Neural crest cell (in vitro differentiated cells): ENCODE data around the gene PPIB. TPM values are rescaled to one million over a fixed set of nuclear protein-coding genes. Genes with fewer than 3 reads are reported as not detected.
A peak's percentile ranks its signal among the peaks of the same experiment; 100 is the strongest.

ENCODE experiments used
- DNase-seq: peaks from one replicate; pipeline ENCODE4 v3.0.0; 2021; ENCODE audit warnings: low read depth, mixed read lengths, low spot score
- H3K27ac Mint-ChIP-seq: one replicate; pipeline ENCODE4 v1.8.0; 2021; ENCODE audit warnings: mild to moderate bottlenecking, mixed read lengths; ENCODE audit not compliant: unreplicated experiment
- H3K27me3 Mint-ChIP-seq: 2 replicates; pipeline ENCODE4 v1.8.0; 2021; ENCODE audit warnings: low read depth, mild to moderate bottlenecking, mixed read lengths
- H3K36me3 Mint-ChIP-seq: 2 replicates; pipeline ENCODE4 v1.8.0; 2021; ENCODE audit warnings: low read depth, mild to moderate bottlenecking, mixed read lengths
- H3K4me1 Mint-ChIP-seq: 2 replicates; pipeline ENCODE4 v1.8.0; 2021; ENCODE audit warnings: mixed read lengths
- H3K4me3 Mint-ChIP-seq: one replicate; pipeline ENCODE4 v1.8.0; 2021; ENCODE audit warnings: mild to moderate bottlenecking, mixed read lengths
- H3K9me3 Mint-ChIP-seq: 2 replicates; pipeline ENCODE4 v1.8.0; 2021; ENCODE audit warnings: mixed read lengths
- long read RNA-seq: library from polyadenylated mRNA; unstranded; transcript quantifications from one replicate; pipeline ENCODE4 v2.0.0, GENCODE V29; 2020
- total RNA-seq: library from RNA; stranded (reverse); gene quantifications from 2 replicates; pipeline ENCODE4 v1.2.1, GENCODE V29; 2021
- TF ChIP-seq, protein P1 (sequence below): fragments of 200-600 bp; sonication (generic); conservative IDR thresholded peaks from 2 replicates; pipeline ENCODE4 v1.5.0; 2021; ENCODE audit warnings: antibody characterized with exemption, mild to moderate bottlenecking

PPIB gene
- total RNA-seq = 398 and 406 TPM in 2 replicates
- long read RNA-seq, transcript PPIB-201 (5 exons, 1,081 nt) = major isoform, 267 of 271 reads
- long read RNA-seq, partial matches to known transcripts = 1 of 271 reads
- long read RNA-seq, other reads (novel, unspliced or antisense) = 3 of 271 reads

DNA sequence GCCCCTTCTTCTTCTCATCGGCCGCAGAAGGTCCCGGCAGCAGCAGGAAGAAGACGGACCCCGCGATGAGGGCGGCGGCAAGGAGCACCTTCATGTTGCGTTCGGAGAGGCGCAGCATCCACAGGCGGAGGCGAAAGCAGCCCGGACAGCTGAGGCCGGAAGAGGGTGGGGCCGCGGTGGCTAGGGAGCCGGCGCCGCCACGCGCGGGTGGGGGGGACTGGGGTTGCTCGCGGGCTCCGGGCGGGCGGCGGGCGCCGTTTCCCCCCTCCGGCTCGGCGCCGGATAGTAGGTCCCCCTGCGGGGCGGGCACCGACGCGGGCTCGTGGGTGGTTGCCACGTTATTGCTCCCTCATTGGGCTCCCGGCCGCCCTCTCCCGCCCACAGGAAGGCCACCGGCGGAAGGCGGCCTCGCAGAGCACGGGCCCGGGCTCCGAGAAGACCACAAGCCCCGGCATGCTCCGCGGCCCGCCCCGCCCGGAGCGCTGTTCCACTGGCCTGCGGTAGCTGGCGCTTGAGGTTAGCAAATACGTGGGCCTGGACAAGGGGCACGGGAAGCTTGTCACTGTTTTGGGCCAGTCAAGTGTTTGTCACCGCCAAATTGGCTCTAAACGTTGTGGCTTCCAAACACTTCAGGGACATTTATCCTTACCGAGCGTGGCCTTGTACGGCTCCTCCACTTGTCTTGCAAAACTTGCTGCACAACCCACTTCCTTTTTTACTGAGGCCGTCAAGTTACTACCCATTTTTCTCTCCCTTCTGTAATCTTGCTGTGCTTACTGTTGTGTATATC is at the start of gene PPIB:
PPIB (minus strand) TSS at position 154 of the 790 bp plus-strand sequence; CDS start at position 118, 36 bp downstream.
- no peaks in the 10 kb centered on the region for H3K27me3 Mint-ChIP-seq
- H3K9me3 Mint-ChIP-seq = no peaks in the 10 kb centered on the region
- peaks cover 43% of the 10 kb centered on the region for H3K4me1 Mint-ChIP-seq
- H3K4me3 Mint-ChIP-seq = peak within 1 kb of the TSS; percentile 91
- DNase-seq = peak; percentile 92
- H3K36me3 Mint-ChIP-seq = peaks cover 17% of the 10 kb centered on the region
- peak within 1 kb of the TSS; percentile 64 for H3K27ac Mint-ChIP-seq
- TF ChIP-seq, protein P1, sequence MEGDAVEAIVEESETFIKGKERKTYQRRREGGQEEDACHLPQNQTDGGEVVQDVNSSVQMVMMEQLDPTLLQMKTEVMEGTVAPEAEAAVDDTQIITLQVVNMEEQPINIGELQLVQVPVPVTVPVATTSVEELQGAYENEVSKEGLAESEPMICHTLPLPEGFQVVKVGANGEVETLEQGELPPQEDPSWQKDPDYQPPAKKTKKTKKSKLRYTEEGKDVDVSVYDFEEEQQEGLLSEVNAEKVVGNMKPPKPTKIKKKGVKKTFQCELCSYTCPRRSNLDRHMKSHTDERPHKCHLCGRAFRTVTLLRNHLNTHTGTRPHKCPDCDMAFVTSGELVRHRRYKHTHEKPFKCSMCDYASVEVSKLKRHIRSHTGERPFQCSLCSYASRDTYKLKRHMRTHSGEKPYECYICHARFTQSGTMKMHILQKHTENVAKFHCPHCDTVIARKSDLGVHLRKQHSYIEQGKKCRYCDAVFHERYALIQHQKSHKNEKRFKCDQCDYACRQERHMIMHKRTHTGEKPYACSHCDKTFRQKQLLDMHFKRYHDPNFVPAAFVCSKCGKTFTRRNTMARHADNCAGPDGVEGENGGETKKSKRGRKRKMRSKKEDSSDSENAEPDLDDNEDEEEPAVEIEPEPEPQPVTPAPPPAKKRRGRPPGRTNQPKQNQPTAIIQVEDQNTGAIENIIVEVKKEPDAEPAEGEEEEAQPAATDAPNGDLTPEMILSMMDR = peak; percentile 47

DNA sequence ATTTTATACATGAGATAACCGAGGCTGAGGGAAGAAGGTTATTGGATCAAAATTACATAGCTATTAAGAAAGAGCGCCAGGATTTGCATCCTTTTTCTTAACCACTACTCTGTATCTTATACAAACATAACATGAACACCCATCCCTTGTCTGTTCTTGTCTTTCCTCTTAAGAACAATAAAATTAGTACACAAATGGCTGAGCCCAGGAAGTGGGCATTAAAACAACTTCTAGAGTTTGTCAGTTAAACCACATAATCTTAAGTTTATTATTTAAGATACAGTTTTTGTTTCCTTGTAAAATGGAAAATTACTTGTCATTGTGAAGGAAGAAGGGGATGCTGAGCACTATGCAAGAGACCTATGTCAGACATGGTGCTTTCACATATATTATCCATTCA is 48.9 kb upstream of the PPIB start:
- Mint-ChIP-seq H3K4me1 (no peaks in the 10 kb centered on the region), H3K36me3 (no peaks in the 10 kb centered on the region), H3K9me3 (no peaks in the 10 kb centered on the region), H3K27me3 (no peaks in the 10 kb centered on the region), H3K27ac (no peak overlapping the region), H3K4me3 (no peak overlapping the region)
- TF ChIP-seq, protein P1 = no peak
- DNase-seq = no peak

GRCh38 chr15:64210371-64210770 is 47.5 kb upstream of the PPIB start:
- DNase-seq = no peak
- Mint-ChIP-seq H3K4me3 (no peak overlapping the region), H3K9me3 (no peaks in the 10 kb centered on the region), H3K27me3 (no peaks in the 10 kb centered on the region), H3K36me3 (no peaks in the 10 kb centered on the region), H3K27ac (no peak overlapping the region), H3K4me1 (no peaks in the 10 kb centered on the region)
- TF ChIP-seq, protein P1 = no peak

DNA sequence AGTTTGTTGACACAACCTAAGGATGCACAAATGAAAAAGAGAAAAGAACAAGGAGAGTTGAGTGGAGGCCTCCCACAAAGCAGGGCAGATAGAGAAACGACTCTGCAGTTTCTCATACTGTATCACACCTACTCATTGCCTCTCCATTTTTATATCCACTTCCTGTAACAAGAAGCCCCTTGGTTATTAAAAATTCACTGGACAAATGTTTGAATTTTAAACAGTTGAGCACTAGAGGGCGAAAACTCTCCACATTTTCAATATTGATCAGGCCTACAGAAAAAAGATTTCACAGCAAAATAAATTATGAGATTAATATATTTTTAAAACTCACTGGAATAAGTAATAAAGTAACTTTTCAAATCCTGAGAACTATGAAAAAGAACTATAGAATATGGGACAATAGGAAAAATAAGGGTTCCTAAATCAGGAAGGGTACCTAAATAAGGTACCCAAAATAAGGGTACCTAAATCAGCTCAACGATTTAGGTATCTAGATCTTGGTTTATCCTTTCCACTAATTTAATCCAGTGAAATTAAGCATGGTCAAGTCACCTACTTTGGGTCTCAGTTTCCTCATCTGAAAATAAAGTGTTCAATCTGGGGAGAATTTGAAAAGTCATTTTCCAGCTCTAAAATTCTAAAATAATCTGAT is 47.0 kb upstream of the PPIB start:
- DNase-seq = no peak
- no peaks in the 10 kb centered on the region for H3K9me3 Mint-ChIP-seq
- H3K4me3 Mint-ChIP-seq = no peak overlapping the region
- TF ChIP-seq, protein P1 = peak; percentile 70
- no peak overlapping the region for H3K27ac Mint-ChIP-seq
- no peaks in the 10 kb centered on the region for H3K27me3 Mint-ChIP-seq
- no peaks in the 10 kb centered on the region for H3K36me3 Mint-ChIP-seq
- H3K4me1 Mint-ChIP-seq = no peaks in the 10 kb centered on the region

DNA sequence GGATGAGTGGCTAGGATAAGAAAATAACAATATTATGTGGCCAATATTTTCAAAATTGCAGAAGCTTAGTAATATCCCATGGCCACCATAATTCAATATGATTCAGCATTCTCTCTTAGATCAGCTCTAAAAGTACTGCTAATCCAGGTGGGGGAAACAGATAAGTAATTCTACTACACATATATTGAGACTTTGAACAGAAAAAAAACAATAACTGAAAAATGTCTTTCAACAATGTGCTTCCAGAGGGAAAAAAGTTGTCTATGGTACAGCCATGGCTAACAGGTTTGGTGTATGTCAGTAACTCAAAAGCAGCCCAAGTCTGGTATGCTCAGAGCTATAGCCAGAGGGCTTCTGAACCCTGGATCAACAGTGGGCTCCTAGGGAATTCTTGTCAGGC is 42.4 kb upstream of the PPIB start:
- TF ChIP-seq, protein P1 = no peak
- Mint-ChIP-seq H3K9me3 (no peaks in the 10 kb centered on the region), H3K4me1 (no peaks in the 10 kb centered on the region), H3K4me3 (no peak overlapping the region), H3K27me3 (no peaks in the 10 kb centered on the region), H3K27ac (no peak overlapping the region), H3K36me3 (peaks cover 6% of the 10 kb centered on the region)
- no peak for DNase-seq
